Measurements from ENCODE around the gene CAMK1D.

- TF ChIP-seq CTCF (IDR thresholded peaks at IDR 0.05), result no peak
- TF ChIP-seq RAD21 (conservative IDR thresholded peaks at IDR 0.05 in 1 of 2, IDR thresholded peaks at IDR 0.05 in 1 of 2), result no peak
- TF ChIP-seq MAX (IDR thresholded peaks at IDR 0.05), result no peak
- TF ChIP-seq POLR2A (IDR thresholded peaks at IDR 0.05; ENCODE audit: low read length), result no peak
- TF ChIP-seq EP300 (IDR thresholded peaks at IDR 0.05), result no peak
- TF ChIP-seq BHLHE40 (IDR thresholded peaks at IDR 0.05; ENCODE audit: low read depth, low read length), result no peak
- TF ChIP-seq PHF8 (IDR thresholded peaks at IDR 0.05; ENCODE audit: borderline replicate concordance, low read depth), result no peak
- no peak for TF ChIP-seq HMGXB4 (CRISPR knock-in tag; IDR thresholded peaks at IDR 0.05; ENCODE audit: borderline replicate concordance)
- no peak for TF ChIP-seq TFCP2L1 (CRISPR knock-in tag; IDR thresholded peaks at IDR 0.05)
Measured at GRCh38 chr10:12396093-12396492, 46.7 kb downstream of the CAMK1D start.
